Thyroid gland (tissue), 4 donors: Measurements from ENCODE around the gene MORN1. TPM values are rescaled to one million over a fixed set of nuclear protein-coding genes. Genes with fewer than 3 reads are reported as not detected.

Experiments used
- DNase-seq, 2 donors: peaks; one replicate each; pipeline ENCODE4 v3.0.0-alpha.2; 2019
- H3K27ac ChIP-seq, 3 donors: fragments of 200-600 bp; sonication (generic); 1 replicate in 2 of 3; 2 replicates in 1 of 3; pipeline ENCODE4 v1.5.1; 2016 to 2019; ENCODE audit warnings: mild to moderate bottlenecking in 1 of 3, moderate library complexity in 1 of 3
- H3K27me3 ChIP-seq: fragments of 200-600 bp; sonication (generic); one replicate; pipeline ENCODE4 v1.5.1; 2019
- H3K36me3 ChIP-seq, 2 donors: fragments of 200-600 bp; sonication (generic); one replicate each; pipeline ENCODE4 v1.5.1; 2016 to 2019
- H3K4me1 ChIP-seq, 2 donors: fragments of 200-600 bp; sonication (generic); one replicate each; pipeline ENCODE4 v1.5.1; 2017 to 2019
- H3K4me3 ChIP-seq, 3 donors: fragments of 200-600 bp; sonication (generic); replicated peaks in 1 of 3; 1 replicate in 2 of 3; 2 replicates in 1 of 3; pipeline ENCODE4 v1.5.1; 2016; ENCODE audit warnings: mild to moderate bottlenecking in 1 of 3
- H3K9me3 ChIP-seq: fragments of 200-600 bp; sonication (generic); one replicate; pipeline ENCODE4 v1.5.1; 2017
- CTCF ChIP-seq, 6 experiments: fragments of 200-600 bp in 3 of 6; fragments of 450-650 bp in 3 of 6; sonication (generic) in 3 of 6; IDR thresholded peaks; one replicate each; pipeline ENCODE4 v1.5.1; 2016 to 2019; ENCODE audit warnings: antibody characterized with exemption in 6 of 6, mild to moderate bottlenecking in 2 of 6, inconsistent platforms in 1 of 6, moderate library complexity in 1 of 6
- POLR2A ChIP-seq, 2 donors: fragments of 450-650 bp; IDR thresholded peaks; one replicate each; pipeline ENCODE4 v1.6.1; 2017; ENCODE audit warnings: antibody characterized with exemption in 2 of 2, mild to moderate bottlenecking in 2 of 2, moderate library complexity in 1 of 2
- WGBS, 2 donors: methylation state at CpG; one replicate each; pipeline ENCODE4 v1.1.5; 2017; 5-methylcytosine and 5-hydroxymethylcytosine counted together
- intact Hi-C: fragments of 100-400 bp; cut with DNase I; formaldehyde crosslinking; loops from one replicate; pipeline ENCODE4 v1.15.1; 2023
- total RNA-seq, 4 donors: library from RNA; depleted of rRNA; stranded (reverse); fragments of >200 nt; gene quantifications; one replicate each; pipeline ENCODE4 v1.2.3, GENCODE V29; 2016

Gene MORN1
- total RNA-seq, 4 donors from 2014 or later: 23.3 to 45.3 (median 33.8) TPM

GRCh38 chr1:2433196-2433595 lies 41.8 kb upstream of the MORN1 start:
- WGBS, 2 donors: 40 to 43% methylated on average over 5 to 8 of the region's 13 CpGs
- Histone ChIP-seq H3K9me3 (no peaks in the 10 kb centered on the region), H3K4me1 (peaks cover 0 to 10% of the 10 kb centered on the region in 2 donors), H3K4me3 (no peak overlapping the region), H3K27me3 (no peaks in the 10 kb centered on the region), H3K27ac (no peak overlapping the region), H3K36me3 (no peaks in the 10 kb centered on the region)
- peak in 1 of 2 donors; percentile 17 for DNase-seq
- TF ChIP-seq POLR2A (IDR thresholded peaks at IDR 0.05): no peak
- no peak for TF ChIP-seq CTCF (IDR thresholded peaks at IDR 0.05)
- intact Hi-C loops: no loop called here

- H3K9me3 ChIP-seq: no peaks in the 10 kb centered on the region
- H3K27me3 ChIP-seq: no peaks in the 10 kb centered on the region
- no peak for TF ChIP-seq POLR2A (IDR thresholded peaks at IDR 0.05)
- H3K27ac ChIP-seq: no peak overlapping the region
- peak; percentile 38 to 40 for DNase-seq
- intact Hi-C loops: no loop called here
- H3K4me3 ChIP-seq: no peak overlapping the region
- peaks cover 0 to 10% of the 10 kb centered on the region in 2 donors for H3K4me1 ChIP-seq
- no peaks in the 10 kb centered on the region for H3K36me3 ChIP-seq
- WGBS, 2 donors: 18% methylated on average over 4 of the region's 16 CpGs; no CpG with 5 or more reads in 1 of the 2 donors
Observed at GRCh38 chr1:2432441-2432844, 41.1 kb upstream of the MORN1 start.

- TF ChIP-seq CTCF (IDR thresholded peaks at IDR 0.05): no peak
- WGBS, 2 donors: 57 to 70% methylated on average over 4 to 7 of the region's 10 CpGs
- intact Hi-C loops: no loop called here
- Histone ChIP-seq H3K9me3 (no peaks in the 10 kb centered on the region), H3K27me3 (no peaks in the 10 kb centered on the region), H3K36me3 (no peaks in the 10 kb centered on the region), H3K27ac (no peak overlapping the region), H3K4me1 (peaks cover 0 to 10% of the 10 kb centered on the region in 2 donors), H3K4me3 (no peak overlapping the region)
- no peak for DNase-seq
Observed at GRCh38 chr1:2431518-2431917, 40.2 kb upstream of the MORN1 start.

- no peaks in the 10 kb centered on the region for H3K36me3 ChIP-seq
- no peak for DNase-seq
- H3K4me1 ChIP-seq: peaks cover 0 to 10% of the 10 kb centered on the region in 2 donors
- H3K27ac ChIP-seq: no peak overlapping the region
- no peaks in the 10 kb centered on the region for H3K27me3 ChIP-seq
- H3K9me3 ChIP-seq: no peaks in the 10 kb centered on the region
- TF ChIP-seq POLR2A (IDR thresholded peaks at IDR 0.05): no peak
- TF ChIP-seq CTCF (IDR thresholded peaks at IDR 0.05): no peak
- WGBS, 2 donors: 51 to 67% methylated on average over 4 to 5 of the region's 16 CpGs
- H3K4me3 ChIP-seq: no peak overlapping the region
- intact Hi-C loops: no loop called here
Observed at GRCh38 chr1:2431103-2431502, 39.7 kb upstream of the MORN1 start.

GRCh38 chr1:2430592-2430973 lies 39.2 kb upstream of the MORN1 start:
- intact Hi-C loops: no loop called here
- Histone ChIP-seq H3K9me3 (no peaks in the 10 kb centered on the region), H3K4me3 (no peak overlapping the region), H3K36me3 (no peaks in the 10 kb centered on the region), H3K27me3 (no peaks in the 10 kb centered on the region), H3K27ac (no peak overlapping the region), H3K4me1 (peaks cover 0 to 10% of the 10 kb centered on the region in 2 donors)
- DNase-seq: no peak
- 70 to 94% methylated on average over 3 to 5 of the region's 10 CpGs for WGBS, 2 donors
- TF ChIP-seq POLR2A (IDR thresholded peaks at IDR 0.05) (no peak), CTCF (IDR thresholded peaks at IDR 0.05) (no peak)
